ENCODE results near the gene CMSS1. TPM values are rescaled to one million over a fixed set of nuclear protein-coding genes. Genes with fewer than 3 reads are reported as not detected.

Gene CMSS1
- total RNA-seq, 1 experiment from 2014 or later, result 98.6 TPM

DNA sequence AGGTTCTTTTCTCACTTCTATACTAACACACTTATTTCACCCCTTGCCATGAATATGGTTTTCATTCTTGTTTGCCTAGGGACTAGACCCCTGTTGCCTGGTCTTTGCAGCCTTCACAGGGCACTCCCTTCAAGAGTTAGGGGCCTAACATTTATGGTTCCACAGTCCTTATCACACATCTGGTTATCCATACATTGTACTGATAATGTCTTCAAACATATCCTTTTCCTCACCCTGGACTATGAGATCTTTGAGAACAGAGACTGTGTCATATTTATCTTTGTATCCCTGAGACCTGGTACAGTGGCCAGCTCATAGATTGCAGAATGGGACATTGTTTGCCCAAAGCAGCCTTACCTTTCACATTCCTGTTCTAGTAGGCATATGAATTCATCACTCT, 106.2 kb downstream of the CMSS1 start:
- no TSS peak for BruUV-seq (replicated peaks)
- Histone ChIP-seq H3K27ac (ENCODE audit: low read depth, low read length, poor library complexity, severe bottlenecking) (no peak overlapping the region), H3K9me3 (ENCODE audit: low read depth, low read length, poor library complexity, severe bottlenecking) (no peaks in the 10 kb centered on the region), H3K27me3 (replicated peaks; ENCODE audit: insufficient read depth, low read depth, low read length, poor library complexity) (no peaks in the 10 kb centered on the region), H3K4me3 (ENCODE audit: low read depth, low read length, poor library complexity, severe bottlenecking) (no peak overlapping the region), H3K4me1 (ENCODE audit: insufficient read depth, low read length, poor library complexity, severe bottlenecking) (peaks cover 16% of the 10 kb centered on the region), H3K36me3 (ENCODE audit: insufficient read depth, low read length, poor library complexity, severe bottlenecking) (no peaks in the 10 kb centered on the region)
- POLR2A ChIA-PET (ENCODE audit: low non-redundant PET), result no interaction called here
- DNase-seq (ENCODE audit: low spot score), result no peak
- CTCF ChIA-PET, result no interaction called here
- TF ChIP-seq EZH2 (IDR thresholded peaks at IDR 0.05; ENCODE audit: borderline replicate concordance, low read depth, low read length, poor library complexity, severe bottlenecking), result no peak
- TF ChIP-seq, protein P1, sequence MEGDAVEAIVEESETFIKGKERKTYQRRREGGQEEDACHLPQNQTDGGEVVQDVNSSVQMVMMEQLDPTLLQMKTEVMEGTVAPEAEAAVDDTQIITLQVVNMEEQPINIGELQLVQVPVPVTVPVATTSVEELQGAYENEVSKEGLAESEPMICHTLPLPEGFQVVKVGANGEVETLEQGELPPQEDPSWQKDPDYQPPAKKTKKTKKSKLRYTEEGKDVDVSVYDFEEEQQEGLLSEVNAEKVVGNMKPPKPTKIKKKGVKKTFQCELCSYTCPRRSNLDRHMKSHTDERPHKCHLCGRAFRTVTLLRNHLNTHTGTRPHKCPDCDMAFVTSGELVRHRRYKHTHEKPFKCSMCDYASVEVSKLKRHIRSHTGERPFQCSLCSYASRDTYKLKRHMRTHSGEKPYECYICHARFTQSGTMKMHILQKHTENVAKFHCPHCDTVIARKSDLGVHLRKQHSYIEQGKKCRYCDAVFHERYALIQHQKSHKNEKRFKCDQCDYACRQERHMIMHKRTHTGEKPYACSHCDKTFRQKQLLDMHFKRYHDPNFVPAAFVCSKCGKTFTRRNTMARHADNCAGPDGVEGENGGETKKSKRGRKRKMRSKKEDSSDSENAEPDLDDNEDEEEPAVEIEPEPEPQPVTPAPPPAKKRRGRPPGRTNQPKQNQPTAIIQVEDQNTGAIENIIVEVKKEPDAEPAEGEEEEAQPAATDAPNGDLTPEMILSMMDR (conservative IDR thresholded peaks at IDR 0.05; ENCODE audit: low read depth, low read length), result no peak
- intact Hi-C loops (cut with micrococcal nuclease; ENCODE audit: unreplicated experiment), result no loop called here

DNA sequence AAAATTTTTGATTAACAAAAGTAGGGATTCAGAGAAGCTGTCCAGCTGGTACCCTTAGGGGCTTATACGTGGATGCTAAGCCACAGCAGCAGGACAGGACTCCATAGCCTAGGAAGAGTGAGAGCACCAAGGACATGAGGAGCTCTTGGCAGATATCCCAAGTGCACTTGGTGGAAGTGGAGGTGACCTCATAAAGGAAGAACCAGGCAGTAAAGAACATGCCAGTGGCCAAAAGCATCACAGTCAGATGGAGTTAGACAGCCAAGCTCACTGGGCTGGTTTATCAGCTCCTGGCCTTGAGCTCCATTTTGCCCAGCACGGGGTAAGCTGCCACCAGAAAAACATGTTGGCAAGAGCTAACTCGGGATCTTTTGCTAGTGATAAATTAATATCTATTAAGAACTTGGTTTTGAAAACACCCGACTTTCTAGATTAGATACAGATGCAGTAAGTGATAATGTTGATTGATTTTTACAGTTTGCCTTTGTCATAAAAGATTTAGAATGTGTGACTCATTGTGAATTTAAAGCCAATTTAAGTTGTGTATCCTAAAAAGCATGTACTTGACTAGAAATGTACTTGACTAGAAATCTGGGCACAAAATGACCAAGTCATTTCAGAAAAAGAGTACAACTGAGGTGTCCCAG, 108.0 kb downstream of the CMSS1 start:
- BruUV-seq (replicated peaks), result no TSS peak
- TF ChIP-seq EZH2 (IDR thresholded peaks at IDR 0.05; ENCODE audit: borderline replicate concordance, low read depth, low read length, poor library complexity, severe bottlenecking), result no peak
- TF ChIP-seq, protein P1 (conservative IDR thresholded peaks at IDR 0.05; ENCODE audit: low read depth, low read length), result no peak
- POLR2A ChIA-PET (ENCODE audit: low non-redundant PET), result no interaction called here
- intact Hi-C loops (cut with micrococcal nuclease; ENCODE audit: unreplicated experiment), result no loop called here
- Histone ChIP-seq H3K27me3 (replicated peaks; ENCODE audit: insufficient read depth, low read depth, low read length, poor library complexity) (no peaks in the 10 kb centered on the region), H3K4me3 (ENCODE audit: low read depth, low read length, poor library complexity, severe bottlenecking) (no peak overlapping the region), H3K36me3 (ENCODE audit: insufficient read depth, low read length, poor library complexity, severe bottlenecking) (no peaks in the 10 kb centered on the region), H3K4me1 (ENCODE audit: insufficient read depth, low read length, poor library complexity, severe bottlenecking) (peaks cover 9% of the 10 kb centered on the region), H3K9me3 (ENCODE audit: low read depth, low read length, poor library complexity, severe bottlenecking) (no peaks in the 10 kb centered on the region), H3K27ac (ENCODE audit: low read depth, low read length, poor library complexity, severe bottlenecking) (no peak overlapping the region)
- CTCF ChIA-PET, result no interaction called here
- peak; percentile 45 for DNase-seq (ENCODE audit: low spot score)

DNA sequence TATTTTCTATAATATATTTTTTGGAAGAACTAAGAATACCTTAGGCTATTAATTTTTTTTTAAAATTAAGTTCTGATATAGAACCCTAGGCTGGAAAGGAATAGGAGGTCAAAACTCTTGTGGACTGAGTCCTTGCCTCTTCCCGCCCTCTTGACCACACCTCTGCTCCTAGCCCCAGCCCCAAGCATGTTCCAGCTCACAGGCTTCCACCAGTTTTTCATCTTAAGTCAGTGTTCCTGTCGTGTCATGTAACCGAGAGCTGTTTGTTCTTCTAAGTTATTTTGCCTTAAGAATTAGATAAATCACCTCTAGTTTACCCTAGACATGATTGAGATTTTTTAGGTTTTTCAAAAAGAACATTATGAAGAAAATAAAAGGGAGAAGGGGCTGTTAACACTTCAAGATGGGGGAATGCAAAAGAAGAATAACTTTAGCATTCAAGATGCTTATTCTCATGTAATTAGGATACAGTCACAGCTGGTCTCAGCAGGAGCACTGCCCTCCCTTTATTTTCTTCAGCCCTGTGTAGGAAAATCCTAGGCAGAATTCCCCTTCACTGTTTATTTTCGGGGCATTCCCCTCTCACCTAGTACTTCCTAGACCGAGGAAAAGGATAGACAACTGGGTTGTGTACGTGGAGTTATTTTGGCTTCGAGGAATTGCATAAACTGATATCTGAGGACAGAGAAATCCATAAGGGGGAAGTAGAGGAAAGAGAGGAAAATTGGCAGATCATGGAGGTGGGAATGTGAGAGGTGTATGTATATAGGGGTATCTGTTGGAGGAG, 110.2 kb downstream of the CMSS1 start:
- TF ChIP-seq EZH2 (IDR thresholded peaks at IDR 0.05; ENCODE audit: borderline replicate concordance, low read depth, low read length, poor library complexity, severe bottlenecking), result no peak
- TF ChIP-seq, protein P1 (conservative IDR thresholded peaks at IDR 0.05; ENCODE audit: low read depth, low read length), result no peak

More for the DNA sequence above, 110.2 kb downstream of the CMSS1 start:
- no peaks in the 10 kb centered on the region for H3K36me3 ChIP-seq (ENCODE audit: insufficient read depth, low read length, poor library complexity, severe bottlenecking)
- no peak overlapping the region for H3K4me3 ChIP-seq (ENCODE audit: low read depth, low read length, poor library complexity, severe bottlenecking)
- CTCF ChIA-PET, result no interaction called here
- H3K4me1 ChIP-seq (ENCODE audit: insufficient read depth, low read length, poor library complexity, severe bottlenecking), result peaks cover 3% of the 10 kb centered on the region
- BruUV-seq (replicated peaks), result no TSS peak
- H3K27me3 ChIP-seq (replicated peaks; ENCODE audit: insufficient read depth, low read depth, low read length, poor library complexity), result no peaks in the 10 kb centered on the region
- no peak for DNase-seq (ENCODE audit: low spot score)
- no peak overlapping the region for H3K27ac ChIP-seq (ENCODE audit: low read depth, low read length, poor library complexity, severe bottlenecking)
- POLR2A ChIA-PET (ENCODE audit: low non-redundant PET), result no interaction called here
- intact Hi-C loops (cut with micrococcal nuclease; ENCODE audit: unreplicated experiment), result no loop called here
- no peaks in the 10 kb centered on the region for H3K9me3 ChIP-seq (ENCODE audit: low read depth, low read length, poor library complexity, severe bottlenecking)

All from A673 (cell line).